ENCODE data around the gene PNMA8A.

PNMA8A gene

DNA sequence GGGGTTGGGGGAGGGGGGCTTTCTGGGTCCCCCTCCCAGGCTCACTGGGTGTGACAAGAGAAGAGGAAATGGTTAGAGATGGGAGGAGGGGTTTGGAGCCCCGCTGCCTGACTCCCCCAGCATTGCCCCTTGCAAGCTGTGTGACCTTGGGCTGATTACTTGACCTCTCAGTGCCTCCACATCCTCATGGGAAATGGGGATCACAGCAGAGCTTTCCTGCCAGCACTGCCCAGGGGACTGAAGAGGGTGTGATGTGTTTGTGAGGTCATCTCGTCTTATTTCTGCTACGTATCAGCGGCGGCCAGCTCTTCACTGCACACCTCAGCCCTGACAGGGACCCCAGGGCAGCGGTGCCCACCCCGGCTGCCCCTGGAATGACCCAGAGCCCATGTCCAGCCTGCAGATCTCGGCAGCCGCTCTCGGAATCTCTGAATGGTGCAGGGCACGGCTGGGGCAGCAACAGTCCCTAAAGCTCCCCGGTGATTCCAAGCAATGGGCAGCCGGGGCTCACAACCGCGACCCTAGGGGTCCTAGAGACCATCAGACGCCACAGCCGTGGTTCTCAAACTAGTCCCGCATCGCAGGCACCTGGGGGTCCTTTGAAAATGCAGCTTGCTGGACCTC is 15.9 kb upstream of the PNMA8A start:
- H3K4me2 ChIP-seq (ENCODE audit: low read length), result no peak overlapping the region
- H3K9me2 ChIP-seq (ENCODE audit: low read depth, low read length), result no peaks in the 10 kb centered on the region
- no peak overlapping the region for H2AFZ ChIP-seq (ENCODE audit: low read length)
- no peaks in the 10 kb centered on the region for H3K4me1 ChIP-seq (ENCODE audit: insufficient read depth, low read length, severe bottlenecking)
- 0 out of 2 replicates have a peak, but pooled peaks cover 11% of the 10 kb centered on the region for H3K27me3 ChIP-seq (ENCODE audit: insufficient read depth, low read length)
- H3K9me3 ChIP-seq (ENCODE audit: low read length), result no peaks in the 10 kb centered on the region
- no peak overlapping the region for H3K4me3 ChIP-seq (ENCODE audit: low read depth, low read length, poor library complexity, severe bottlenecking)
- no peak overlapping the region for H3K27ac ChIP-seq (ENCODE audit: low read depth, low read length, poor library complexity, severe bottlenecking)
- no peaks in the 10 kb centered on the region for H3K36me3 ChIP-seq (ENCODE audit: insufficient read depth, low read length)
- H3F3A ChIP-seq (ENCODE audit: insufficient read depth, low read length), result no peaks in the 10 kb centered on the region
- no peak for TF ChIP-seq EZH2 (IDR thresholded peaks at IDR 0.05; ENCODE audit: borderline replicate concordance, low read length)
- TF ChIP-seq, protein P1, sequence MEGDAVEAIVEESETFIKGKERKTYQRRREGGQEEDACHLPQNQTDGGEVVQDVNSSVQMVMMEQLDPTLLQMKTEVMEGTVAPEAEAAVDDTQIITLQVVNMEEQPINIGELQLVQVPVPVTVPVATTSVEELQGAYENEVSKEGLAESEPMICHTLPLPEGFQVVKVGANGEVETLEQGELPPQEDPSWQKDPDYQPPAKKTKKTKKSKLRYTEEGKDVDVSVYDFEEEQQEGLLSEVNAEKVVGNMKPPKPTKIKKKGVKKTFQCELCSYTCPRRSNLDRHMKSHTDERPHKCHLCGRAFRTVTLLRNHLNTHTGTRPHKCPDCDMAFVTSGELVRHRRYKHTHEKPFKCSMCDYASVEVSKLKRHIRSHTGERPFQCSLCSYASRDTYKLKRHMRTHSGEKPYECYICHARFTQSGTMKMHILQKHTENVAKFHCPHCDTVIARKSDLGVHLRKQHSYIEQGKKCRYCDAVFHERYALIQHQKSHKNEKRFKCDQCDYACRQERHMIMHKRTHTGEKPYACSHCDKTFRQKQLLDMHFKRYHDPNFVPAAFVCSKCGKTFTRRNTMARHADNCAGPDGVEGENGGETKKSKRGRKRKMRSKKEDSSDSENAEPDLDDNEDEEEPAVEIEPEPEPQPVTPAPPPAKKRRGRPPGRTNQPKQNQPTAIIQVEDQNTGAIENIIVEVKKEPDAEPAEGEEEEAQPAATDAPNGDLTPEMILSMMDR (IDR thresholded peaks at IDR 0.05; ENCODE audit: low read length), result no peak
- H3K79me2 ChIP-seq (ENCODE audit: insufficient read depth, low read length), result no peaks in the 10 kb centered on the region
- H4K20me1 ChIP-seq (ENCODE audit: insufficient read depth, low read length), result no peaks in the 10 kb centered on the region
- no peak overlapping the region for H3K9ac ChIP-seq (ENCODE audit: low read length)

DNA sequence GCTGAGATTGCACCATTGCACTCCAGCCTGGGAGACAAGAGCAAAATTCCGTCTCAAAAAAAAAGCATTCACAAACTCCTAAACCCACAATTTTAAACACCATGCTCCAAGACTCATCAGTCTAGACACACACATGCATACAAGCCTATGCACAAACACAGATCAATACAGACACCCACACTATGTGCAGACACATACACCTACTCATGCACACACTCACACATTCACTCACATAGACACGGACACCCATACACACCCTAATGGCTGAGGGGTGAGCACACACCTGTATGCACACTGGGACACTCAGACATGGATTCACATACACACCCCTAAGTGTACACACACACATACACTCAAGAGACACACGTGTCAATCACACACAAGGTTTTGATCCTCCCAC is 15.0 kb upstream of the PNMA8A start:
- no peaks in the 10 kb centered on the region for H3K9me3 ChIP-seq (ENCODE audit: low read length)
- H3K4me2 ChIP-seq (ENCODE audit: low read length), result no peak overlapping the region
- no peaks in the 10 kb centered on the region for H3K4me1 ChIP-seq (ENCODE audit: insufficient read depth, low read length, severe bottlenecking)
- H3K36me3 ChIP-seq (ENCODE audit: insufficient read depth, low read length), result no peaks in the 10 kb centered on the region
- no peak overlapping the region for H2AFZ ChIP-seq (ENCODE audit: low read length)
- H3K4me3 ChIP-seq (ENCODE audit: low read depth, low read length, poor library complexity, severe bottlenecking), result no peak overlapping the region
- no peak overlapping the region for H3K27ac ChIP-seq (ENCODE audit: low read depth, low read length, poor library complexity, severe bottlenecking)
- no peaks in the 10 kb centered on the region for H4K20me1 ChIP-seq (ENCODE audit: insufficient read depth, low read length)
- H3K79me2 ChIP-seq (ENCODE audit: insufficient read depth, low read length), result no peaks in the 10 kb centered on the region
- 0 out of 2 replicates have a peak, but pooled peaks cover 11% of the 10 kb centered on the region for H3K27me3 ChIP-seq (ENCODE audit: insufficient read depth, low read length)
- H3K9ac ChIP-seq (ENCODE audit: low read length), result no peak overlapping the region
- no peaks in the 10 kb centered on the region for H3F3A ChIP-seq (ENCODE audit: insufficient read depth, low read length)
- TF ChIP-seq EZH2 (IDR thresholded peaks at IDR 0.05; ENCODE audit: borderline replicate concordance, low read length), result no peak
- TF ChIP-seq, protein P1 (IDR thresholded peaks at IDR 0.05; ENCODE audit: low read length), result no peak
- H3K9me2 ChIP-seq (ENCODE audit: low read depth, low read length), result no peaks in the 10 kb centered on the region

DNA sequence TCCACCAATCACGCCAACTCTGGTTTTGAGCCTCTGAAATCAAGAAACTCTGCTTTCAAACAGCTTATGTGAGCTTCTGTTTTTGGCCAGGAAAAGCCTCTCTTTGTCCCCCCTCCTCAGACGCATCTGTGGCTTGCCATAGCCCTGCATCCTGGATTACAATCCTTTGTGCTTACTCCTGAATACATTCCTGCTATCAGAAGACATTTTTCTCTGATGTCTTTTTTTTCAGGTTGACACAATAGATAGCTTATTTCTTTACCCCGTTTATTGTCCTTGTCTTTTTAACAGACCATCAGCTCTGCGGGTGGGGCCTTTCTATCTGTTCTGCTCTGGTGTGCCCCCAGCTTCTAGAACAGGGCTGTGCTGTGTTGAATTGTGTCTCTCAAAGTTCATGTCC is 13.3 kb upstream of the PNMA8A start:
- H4K20me1 ChIP-seq (ENCODE audit: insufficient read depth, low read length), result no peaks in the 10 kb centered on the region
- H3K4me1 ChIP-seq (ENCODE audit: insufficient read depth, low read length, severe bottlenecking), result no peaks in the 10 kb centered on the region
- no peaks in the 10 kb centered on the region for H3K36me3 ChIP-seq (ENCODE audit: insufficient read depth, low read length)
- H3F3A ChIP-seq (ENCODE audit: insufficient read depth, low read length), result no peaks in the 10 kb centered on the region
- no peak overlapping the region for H3K4me3 ChIP-seq (ENCODE audit: low read depth, low read length, poor library complexity, severe bottlenecking)
- no peak overlapping the region for H3K9ac ChIP-seq (ENCODE audit: low read length)
- TF ChIP-seq, protein P1 (IDR thresholded peaks at IDR 0.05; ENCODE audit: low read length), result no peak
- TF ChIP-seq EZH2 (IDR thresholded peaks at IDR 0.05; ENCODE audit: borderline replicate concordance, low read length), result no peak
- H3K27ac ChIP-seq (ENCODE audit: low read depth, low read length, poor library complexity, severe bottlenecking), result no peak overlapping the region
- no peaks in the 10 kb centered on the region for H3K9me3 ChIP-seq (ENCODE audit: low read length)
- H3K9me2 ChIP-seq (ENCODE audit: low read depth, low read length), result no peaks in the 10 kb centered on the region
- H3K4me2 ChIP-seq (ENCODE audit: low read length), result no peak overlapping the region
- H2AFZ ChIP-seq (ENCODE audit: low read length), result no peak overlapping the region
- H3K27me3 ChIP-seq (ENCODE audit: insufficient read depth, low read length), result 0 out of 2 replicates have a peak, but pooled peaks cover 11% of the 10 kb centered on the region
- no peaks in the 10 kb centered on the region for H3K79me2 ChIP-seq (ENCODE audit: insufficient read depth, low read length)
